NT2/D1 (cell line): ENCODE measurements around the gene SNX27.

Source experiments
- YY1 ChIP-seq: IDR thresholded peaks from 2 replicates; pipeline ENCODE4 v1.6.1; 2011; ENCODE audit not compliant: insufficient read length, insufficient read depth
- ZNF274 ChIP-seq: IDR thresholded peaks from 2 replicates; pipeline ENCODE4 v1.6.1; 2011; ENCODE audit warnings: mild to moderate bottlenecking, low read depth, low read length

DNA sequence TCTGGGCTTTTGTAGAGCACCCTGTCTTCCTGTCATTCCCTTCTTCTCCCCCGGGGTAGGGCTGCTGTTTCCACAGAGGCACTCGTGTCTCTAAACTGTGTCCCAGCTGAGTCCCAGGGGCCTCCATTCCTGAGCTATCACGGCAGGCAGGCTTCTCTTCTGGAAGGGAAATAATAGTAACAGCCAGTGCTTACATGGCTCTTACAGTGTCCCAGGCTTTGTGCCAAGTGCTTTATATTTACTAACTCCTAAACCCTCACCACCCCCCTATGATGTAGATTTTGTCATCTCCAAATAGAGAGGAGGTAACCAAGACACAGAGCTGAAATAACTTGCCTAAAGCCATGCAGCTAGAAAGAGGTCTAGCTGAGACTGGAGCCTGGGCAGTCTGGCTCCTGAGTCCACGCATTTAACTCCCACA lies 106.2 kb downstream of the SNX27 start:
- no peak for TF ChIP-seq YY1
- TF ChIP-seq ZNF274: no peak
